ENCODE measurements around the gene INMT.

DNA sequence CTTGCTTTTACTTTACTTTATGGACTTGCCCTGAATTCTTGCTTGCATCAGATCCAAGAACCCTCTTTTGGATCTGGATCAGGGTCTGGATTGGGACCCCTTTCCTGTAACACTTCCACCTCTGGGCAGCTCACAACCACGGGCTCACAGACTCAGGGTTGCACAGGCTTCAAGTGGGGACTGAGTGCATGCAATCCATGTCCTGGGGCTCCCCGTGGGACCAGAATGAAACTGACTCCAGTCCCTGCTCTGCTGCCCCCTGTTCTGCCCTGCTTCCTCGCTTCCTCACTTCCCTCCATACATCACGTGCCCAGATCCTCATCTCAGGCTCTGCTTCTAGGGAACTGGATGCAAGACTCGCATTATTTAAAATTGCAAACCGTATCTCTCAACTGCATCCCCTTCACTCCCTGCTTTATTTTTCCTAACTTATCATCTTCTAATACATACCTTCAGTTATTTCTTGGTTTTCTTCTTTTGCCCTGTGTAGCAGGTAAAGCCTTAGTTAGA, 23.3 kb upstream of the INMT start:
- TF ChIP-seq, protein P1, sequence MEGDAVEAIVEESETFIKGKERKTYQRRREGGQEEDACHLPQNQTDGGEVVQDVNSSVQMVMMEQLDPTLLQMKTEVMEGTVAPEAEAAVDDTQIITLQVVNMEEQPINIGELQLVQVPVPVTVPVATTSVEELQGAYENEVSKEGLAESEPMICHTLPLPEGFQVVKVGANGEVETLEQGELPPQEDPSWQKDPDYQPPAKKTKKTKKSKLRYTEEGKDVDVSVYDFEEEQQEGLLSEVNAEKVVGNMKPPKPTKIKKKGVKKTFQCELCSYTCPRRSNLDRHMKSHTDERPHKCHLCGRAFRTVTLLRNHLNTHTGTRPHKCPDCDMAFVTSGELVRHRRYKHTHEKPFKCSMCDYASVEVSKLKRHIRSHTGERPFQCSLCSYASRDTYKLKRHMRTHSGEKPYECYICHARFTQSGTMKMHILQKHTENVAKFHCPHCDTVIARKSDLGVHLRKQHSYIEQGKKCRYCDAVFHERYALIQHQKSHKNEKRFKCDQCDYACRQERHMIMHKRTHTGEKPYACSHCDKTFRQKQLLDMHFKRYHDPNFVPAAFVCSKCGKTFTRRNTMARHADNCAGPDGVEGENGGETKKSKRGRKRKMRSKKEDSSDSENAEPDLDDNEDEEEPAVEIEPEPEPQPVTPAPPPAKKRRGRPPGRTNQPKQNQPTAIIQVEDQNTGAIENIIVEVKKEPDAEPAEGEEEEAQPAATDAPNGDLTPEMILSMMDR (IDR thresholded peaks at IDR 0.05) = no peak
- TF ChIP-seq POLR2A (IDR thresholded peaks at IDR 0.05; ENCODE audit: low read depth) (no peak), EP300 (IDR thresholded peaks at IDR 0.05) (no peak)
